ENCODE measurements around the gene ETS2.

ETS2 gene

DNA sequence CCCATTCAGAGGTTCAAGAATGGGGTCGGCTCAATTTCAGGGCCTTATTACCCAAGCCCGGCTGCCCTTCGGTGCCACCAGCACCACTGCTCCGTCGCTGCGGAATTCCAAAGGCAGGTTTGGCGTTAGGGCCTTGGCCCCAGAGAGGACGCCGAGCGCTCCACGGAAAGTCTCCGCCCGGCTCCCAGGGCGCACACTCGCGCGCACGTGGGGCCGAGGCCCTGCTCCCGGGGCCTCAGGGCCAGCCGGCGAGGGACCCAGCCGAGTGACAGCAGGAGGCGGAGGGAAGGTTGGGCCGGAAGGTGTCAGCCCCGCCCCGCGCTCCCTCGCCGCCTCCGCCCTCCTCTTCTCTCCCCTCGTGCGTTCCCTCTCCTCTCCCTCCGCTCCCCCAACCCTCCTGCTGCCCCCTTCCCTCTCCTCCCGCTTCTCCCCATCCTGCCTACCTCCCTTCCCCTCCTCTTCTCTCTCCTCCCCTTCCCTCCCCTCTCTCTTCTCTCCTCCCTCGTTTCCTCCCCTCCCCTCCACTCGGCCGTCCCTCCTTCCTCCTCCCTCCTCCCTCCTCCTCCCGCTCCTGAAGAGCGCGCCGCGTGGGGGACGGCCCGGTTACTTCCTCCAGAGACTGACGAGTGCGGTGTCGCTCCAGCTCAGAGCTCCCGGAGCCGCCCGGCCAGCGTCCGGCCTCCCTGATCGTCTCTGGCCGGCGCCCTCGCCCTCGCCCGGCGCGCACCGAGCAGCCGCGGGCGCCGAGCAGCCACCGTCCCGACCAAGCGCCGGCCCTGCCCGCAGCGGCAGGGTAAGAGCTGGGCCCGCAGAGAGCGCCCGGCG, at the start of gene ETS2:
Gene ETS2 (plus strand): TSS at position 602 of the 825 bp plus-strand sequence. CDS start 4,106 bp downstream, outside the sequence.
- H3K4me1 Mint-ChIP-seq: peaks cover 44% of the 10 kb centered on the region
- H3K27me3 Mint-ChIP-seq (ENCODE audit: low read depth): peaks cover 12% of the 10 kb centered on the region
- peaks cover 7% of the 10 kb centered on the region for H3K36me3 Mint-ChIP-seq (ENCODE audit: low read depth)
- TF ChIP-seq CTCF (IDR thresholded peaks at IDR 0.05; ENCODE audit: unreplicated experiment in 3 of 3): peak in 1 of 3 experiments; percentile 6
- no peaks in the 10 kb centered on the region for H3K9me3 Mint-ChIP-seq
- peak within 1 kb of the TSS; percentile 63 to 88 (median 80) for H3K27ac Mint-ChIP-seq
- peak within 1 kb of the TSS; percentile 88 to 99 (median 90) for H3K4me3 Mint-ChIP-seq

DNA sequence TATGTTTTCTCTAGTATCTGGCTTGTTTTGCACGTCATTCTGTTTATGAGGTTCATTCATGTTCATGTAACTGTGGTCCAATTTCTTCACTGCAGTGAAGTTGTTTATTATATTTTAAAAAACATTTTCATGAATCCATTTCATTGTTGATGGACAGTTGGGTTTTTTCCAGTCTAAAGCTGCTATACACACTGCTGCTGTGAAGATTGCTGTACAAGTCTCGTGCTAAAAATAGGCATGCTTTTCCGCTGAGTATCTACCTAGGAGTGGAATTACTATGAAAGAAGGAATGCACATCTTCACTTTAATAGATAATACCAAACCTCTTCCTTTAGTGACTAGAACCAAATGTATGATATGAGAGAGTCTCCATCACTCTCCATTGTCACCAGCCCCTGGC, 49.0 kb upstream of the ETS2 start:
- Mint-ChIP-seq H3K9me3 (no peaks in the 10 kb centered on the region), H3K4me1 (peaks cover 73% of the 10 kb centered on the region), H3K27ac (no peak overlapping the region), H3K27me3 (ENCODE audit: low read depth) (peaks cover 12% of the 10 kb centered on the region), H3K36me3 (ENCODE audit: low read depth) (no peaks in the 10 kb centered on the region), H3K4me3 (no peak overlapping the region)
- TF ChIP-seq CTCF (IDR thresholded peaks at IDR 0.05; ENCODE audit: unreplicated experiment in 3 of 3): no peak

GRCh38 chr21:38758501-38759214, 47.1 kb upstream of the ETS2 start:
- no peak for TF ChIP-seq CTCF (IDR thresholded peaks at IDR 0.05; ENCODE audit: unreplicated experiment in 3 of 3)
- no peaks in the 10 kb centered on the region for H3K9me3 Mint-ChIP-seq
- H3K27ac Mint-ChIP-seq: no peak overlapping the region
- H3K4me1 Mint-ChIP-seq: peaks cover 60% of the 10 kb centered on the region
- peaks cover 11% of the 10 kb centered on the region for H3K27me3 Mint-ChIP-seq (ENCODE audit: low read depth)
- H3K36me3 Mint-ChIP-seq (ENCODE audit: low read depth): no peaks in the 10 kb centered on the region
- H3K4me3 Mint-ChIP-seq: no peak overlapping the region

GRCh38 chr21:38759413-38759812, 46.3 kb upstream of the ETS2 start:
- no peaks in the 10 kb centered on the region for H3K36me3 Mint-ChIP-seq (ENCODE audit: low read depth)
- peaks cover 54% of the 10 kb centered on the region for H3K4me1 Mint-ChIP-seq
- H3K27me3 Mint-ChIP-seq (ENCODE audit: low read depth): peaks cover 11% of the 10 kb centered on the region
- no peak overlapping the region for H3K27ac Mint-ChIP-seq
- no peaks in the 10 kb centered on the region for H3K9me3 Mint-ChIP-seq
- TF ChIP-seq CTCF (IDR thresholded peaks at IDR 0.05; ENCODE audit: unreplicated experiment in 3 of 3): no peak
- H3K4me3 Mint-ChIP-seq: no peak overlapping the region

- H3K27ac Mint-ChIP-seq: peak overlapping the region in 1 of 3 experiments; percentile 16
- H3K36me3 Mint-ChIP-seq (ENCODE audit: low read depth): no peaks in the 10 kb centered on the region
- peaks cover 11% of the 10 kb centered on the region for H3K27me3 Mint-ChIP-seq (ENCODE audit: low read depth)
- peak overlapping the region in 2 of 3 experiments; percentile 17 to 75 for H3K4me3 Mint-ChIP-seq
- peaks cover 51% of the 10 kb centered on the region for H3K4me1 Mint-ChIP-seq
- H3K9me3 Mint-ChIP-seq: no peaks in the 10 kb centered on the region
- TF ChIP-seq CTCF (IDR thresholded peaks at IDR 0.05; ENCODE audit: unreplicated experiment in 3 of 3): no peak
Observed at GRCh38 chr21:38760017-38760761, 45.5 kb upstream of the ETS2 start.
